ENCODE data around the gene ARID1A. TPM values are rescaled to one million over a fixed set of nuclear protein-coding genes. Genes with fewer than 3 reads are reported as not detected.

Gene ARID1A
- total and polyA plus RNA-seq, 9 of the 15 experiments (the other 6 are each of a cell fraction or from before 2014, with no cell fraction given) = 8.3 to 88.3 (median 22.5) TPM

- TF ChIP-seq ZBTB49 (CRISPR knock-in tag; IDR thresholded peaks at IDR 0.05; ENCODE audit: borderline replicate concordance) = peak; percentile 68; the same call in 1 of the 2 replicates
- no peak for TF ChIP-seq ZNF232 (CRISPR knock-in tag; IDR thresholded peaks at IDR 0.05)
- no peak; the same call in 1 of the 2 replicates for TF ChIP-seq PHF21A (IDR thresholded peaks at IDR 0.05; ENCODE audit: borderline replicate concordance, low read depth)
- TF ChIP-seq FUS (optimal IDR thresholded peaks at IDR 0.05; ENCODE audit: low read depth, low read length) = no peak
- TF ChIP-seq SPI1 (IDR thresholded peaks at IDR 0.05; ENCODE audit: borderline replicate concordance, low read depth, low read length) = no peak
- no peak for TF ChIP-seq CAMTA2 (CRISPR knock-in tag; conservative IDR thresholded peaks at IDR 0.05)
- TF ChIP-seq PHF8 (IDR thresholded peaks at IDR 0.05; ENCODE audit: borderline replicate concordance, low read length) = no peak; the same call in 1 of the 2 replicates
- no peak for TF ChIP-seq TSC22D4 (tag; IDR thresholded peaks at IDR 0.05)
- TF ChIP-seq KAT2B (IDR thresholded peaks at IDR 0.05; ENCODE audit: low read depth, low read length) = no peak
- no peak for TF ChIP-seq CGGBP1 (CRISPR knock-in tag; IDR thresholded peaks at IDR 0.05)
- no peak for TF ChIP-seq SRSF7 (optimal IDR thresholded peaks at IDR 0.05; ENCODE audit: low read depth, low read length)
- TF ChIP-seq ZNF77 (CRISPR knock-in tag; IDR thresholded peaks at IDR 0.05) = no peak
- no peak for TF ChIP-seq ZHX1 (conservative IDR thresholded peaks at IDR 0.05; ENCODE audit: low read length)
- no peak; the same call in 1 of the 2 replicates for TF ChIP-seq ZNF324 (CRISPR knock-in tag; IDR thresholded peaks at IDR 0.05)
- no peak; the same call in 1 of the 2 replicates for TF ChIP-seq CREB3L1 (IDR thresholded peaks at IDR 0.05; ENCODE audit: borderline replicate concordance, low read depth)
- no peak for TF ChIP-seq ZBTB12 (CRISPR knock-in tag; IDR thresholded peaks at IDR 0.05)
- no peak for TF ChIP-seq MXI1 (IDR thresholded peaks at IDR 0.05; ENCODE audit: low read depth, low read length)
- TF ChIP-seq KLF6 (CRISPR knock-in tag; IDR thresholded peaks at IDR 0.05; ENCODE audit: borderline replicate concordance) = no peak
- no peak for TF ChIP-seq TRIM28 (IDR thresholded peaks at IDR 0.05)
- no peak for TF ChIP-seq ARHGAP35 (IDR thresholded peaks at IDR 0.05; ENCODE audit: partially characterized antibody)
- TF ChIP-seq FOXP1 (CRISPR knock-in tag; IDR thresholded peaks at IDR 0.05) = peak; percentile 70; the same call in 1 of the 2 replicates
Observed at GRCh38 chr1:26697978-26698849, 2.4 kb downstream of the ARID1A start (continued).

Measured in K562 (cell line).